ENCODE measurements around the gene SNTG2. TPM values are rescaled to one million over a fixed set of nuclear protein-coding genes. Genes with fewer than 3 reads are reported as not detected.

The SNTG2 gene
- total RNA-seq, 1 donor from 2014 or later: 1.9 TPM

- DNase-seq (ENCODE audit: low read depth) (no peak), FAIRE-seq (no peak)
- peaks cover 11% of the 10 kb centered on the region for H3K27me3 Mint-ChIP-seq (ENCODE audit: low read depth, unreplicated experiment)
- H3K27ac Mint-ChIP-seq (ENCODE audit: unreplicated experiment): no peak overlapping the region
- Histone ChIP-seq H2AFZ (ENCODE audit: low read depth, low read length) (no peak overlapping the region), H3K9ac (ENCODE audit: low read length) (no peak overlapping the region), H4K20me1 (ENCODE audit: insufficient read depth, low read length) (no peaks in the 10 kb centered on the region), H3K4me1 (ENCODE audit: insufficient read depth, low read length) (no peaks in the 10 kb centered on the region), H3K4me3 (ENCODE audit: insufficient read depth, low read depth, low read length) (no peak overlapping the region), H3K36me3 (ENCODE audit: insufficient read depth, low read length) (no peaks in the 10 kb centered on the region), H3K27me3 (ENCODE audit: insufficient read depth, low read length) (no peaks in the 10 kb centered on the region), H3K79me2 (ENCODE audit: insufficient read depth, low read length) (no peaks in the 10 kb centered on the region), H3K4me2 (ENCODE audit: low read length) (no peak overlapping the region), H3K9me3 (ENCODE audit: insufficient read depth, low read depth, low read length) (peaks cover 7% of the 10 kb centered on the region), H3K27ac (ENCODE audit: low read depth, low read length) (no peak overlapping the region)
- H3K9me3 Mint-ChIP-seq (ENCODE audit: unreplicated experiment): peaks cover 4% of the 10 kb centered on the region
- TF ChIP-seq CTCF (IDR thresholded peaks at IDR 0.05; ENCODE audit: insufficient read depth, low read depth, low read length): no peak
- TF ChIP-seq EZH2 (IDR thresholded peaks at IDR 0.05; ENCODE audit: insufficient read depth, low read length): no peak
- H3K4me3 Mint-ChIP-seq (ENCODE audit: unreplicated experiment): no peak overlapping the region
- no peaks in the 10 kb centered on the region for H3K36me3 Mint-ChIP-seq (ENCODE audit: low read depth, unreplicated experiment)
- H3K4me1 Mint-ChIP-seq (ENCODE audit: low read depth, unreplicated experiment): peaks cover 6% of the 10 kb centered on the region
Observed at GRCh38 chr2:1249897-1250687, 299.4 kb downstream of the SNTG2 start.

DNA sequence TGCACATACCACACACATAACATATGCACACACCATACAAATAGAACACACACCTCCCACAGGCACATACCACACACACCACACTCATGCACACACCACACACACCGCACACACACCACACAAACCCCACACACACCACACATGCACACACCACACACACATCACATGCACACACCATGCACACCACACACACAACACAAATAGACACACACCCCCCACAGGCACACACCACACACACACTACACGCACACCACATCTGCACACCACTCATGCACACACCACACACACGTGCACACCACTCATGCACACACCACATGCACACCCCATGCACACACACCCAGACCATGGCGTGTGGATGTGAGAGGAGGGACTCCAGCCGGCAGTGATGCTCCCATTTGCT lies 300.9 kb downstream of the SNTG2 start:
- no peaks in the 10 kb centered on the region for H3K4me1 ChIP-seq (ENCODE audit: insufficient read depth, low read length)
- Mint-ChIP-seq H3K4me3 (ENCODE audit: unreplicated experiment) (no peak overlapping the region), H3K27me3 (ENCODE audit: low read depth, unreplicated experiment) (peaks cover 11% of the 10 kb centered on the region), H3K4me1 (ENCODE audit: low read depth, unreplicated experiment) (peaks cover 6% of the 10 kb centered on the region), H3K36me3 (ENCODE audit: low read depth, unreplicated experiment) (no peaks in the 10 kb centered on the region), H3K9me3 (ENCODE audit: unreplicated experiment) (peaks cover 4% of the 10 kb centered on the region), H3K27ac (ENCODE audit: unreplicated experiment) (no peak overlapping the region)
- no peak overlapping the region for H3K9ac ChIP-seq (ENCODE audit: low read length)
- no peaks in the 10 kb centered on the region for H3K79me2 ChIP-seq (ENCODE audit: insufficient read depth, low read length)
- no peak overlapping the region for H3K27ac ChIP-seq (ENCODE audit: low read depth, low read length)
- FAIRE-seq: no peak
- H3K4me3 ChIP-seq (ENCODE audit: insufficient read depth, low read depth, low read length): no peak overlapping the region
- H3K9me3 ChIP-seq (ENCODE audit: insufficient read depth, low read depth, low read length): peaks cover 9% of the 10 kb centered on the region
- H3K4me2 ChIP-seq (ENCODE audit: low read length): no peak overlapping the region
- H3K27me3 ChIP-seq (ENCODE audit: insufficient read depth, low read length): no peaks in the 10 kb centered on the region
- no peak overlapping the region for H2AFZ ChIP-seq (ENCODE audit: low read depth, low read length)
- no peaks in the 10 kb centered on the region for H3K36me3 ChIP-seq (ENCODE audit: insufficient read depth, low read length)
- no peaks in the 10 kb centered on the region for H4K20me1 ChIP-seq (ENCODE audit: insufficient read depth, low read length)
- no peak for DNase-seq (ENCODE audit: low read depth)
- TF ChIP-seq CTCF (IDR thresholded peaks at IDR 0.05; ENCODE audit: insufficient read depth, low read depth, low read length) (no peak), EZH2 (IDR thresholded peaks at IDR 0.05; ENCODE audit: insufficient read depth, low read length) (no peak)

DNA sequence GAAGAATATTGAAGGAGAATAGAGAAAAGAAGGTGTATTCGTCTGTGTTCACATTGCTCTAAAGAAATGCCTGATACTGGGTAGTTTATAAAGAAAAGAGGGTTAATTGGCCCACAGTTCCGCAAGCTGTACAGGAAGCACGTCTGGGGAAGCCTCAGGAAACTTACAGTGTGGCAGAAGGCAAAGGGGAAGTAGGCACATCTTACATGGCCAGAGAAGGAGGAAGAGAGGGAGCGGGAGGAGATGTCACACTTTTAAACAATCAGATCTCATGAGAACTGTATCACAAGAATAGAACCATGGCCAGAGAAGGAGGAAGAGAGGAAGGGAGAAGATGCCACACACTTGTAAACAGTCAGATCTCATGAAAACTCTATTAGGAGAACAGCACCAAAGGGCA lies 303.0 kb downstream of the SNTG2 start:
- Histone ChIP-seq H4K20me1 (ENCODE audit: insufficient read depth, low read length) (no peaks in the 10 kb centered on the region), H3K4me2 (ENCODE audit: low read length) (no peak overlapping the region), H3K4me3 (ENCODE audit: insufficient read depth, low read depth, low read length) (no peak overlapping the region), H3K27ac (ENCODE audit: low read depth, low read length) (no peak overlapping the region), H3K27me3 (ENCODE audit: insufficient read depth, low read length) (no peaks in the 10 kb centered on the region), H3K79me2 (ENCODE audit: insufficient read depth, low read length) (no peaks in the 10 kb centered on the region), H3K9me3 (ENCODE audit: insufficient read depth, low read depth, low read length) (peaks cover 9% of the 10 kb centered on the region), H3K4me1 (ENCODE audit: insufficient read depth, low read length) (no peaks in the 10 kb centered on the region), H3K36me3 (ENCODE audit: insufficient read depth, low read length) (no peaks in the 10 kb centered on the region), H3K9ac (ENCODE audit: low read length) (no peak overlapping the region), H2AFZ (ENCODE audit: low read depth, low read length) (no peak overlapping the region)
- H3K27ac Mint-ChIP-seq (ENCODE audit: unreplicated experiment): no peak overlapping the region
- no peaks in the 10 kb centered on the region for H3K36me3 Mint-ChIP-seq (ENCODE audit: low read depth, unreplicated experiment)
- peaks cover 6% of the 10 kb centered on the region for H3K4me1 Mint-ChIP-seq (ENCODE audit: low read depth, unreplicated experiment)
- H3K4me3 Mint-ChIP-seq (ENCODE audit: unreplicated experiment): no peak overlapping the region
- peaks cover 16% of the 10 kb centered on the region for H3K27me3 Mint-ChIP-seq (ENCODE audit: low read depth, unreplicated experiment)
- peaks cover 4% of the 10 kb centered on the region for H3K9me3 Mint-ChIP-seq (ENCODE audit: unreplicated experiment)
- DNase-seq (ENCODE audit: low read depth): no peak
- no peak for FAIRE-seq
- TF ChIP-seq CTCF (IDR thresholded peaks at IDR 0.05; ENCODE audit: insufficient read depth, low read depth, low read length) (no peak), EZH2 (IDR thresholded peaks at IDR 0.05; ENCODE audit: insufficient read depth, low read length) (no peak)
